PC-9 (cell line): ENCODE results near the gene SORCS2. TPM values are rescaled to one million over a fixed set of nuclear protein-coding genes. Genes with fewer than 3 reads are reported as not detected.

Experiments used
- BruUV-seq: library from RNA; stranded (reverse); fragments of 400-500 nt; replicated peaks from 2 replicates; lab custom pipeline; 2021; lab: Mats Ljungman, UMichigan
- CTCF ChIA-PET: fragments of 300-600 bp; sonication (Branson Sonifier 250); formaldehyde crosslinking; loops from one replicate; lab custom pipeline; 2022; ENCODE audit warnings: antibody characterized with exemption; lab: Charles Lee
- POLR2A ChIA-PET: fragments of 300-600 bp; sonication (Branson Sonifier 250); formaldehyde crosslinking; loops from one replicate; lab custom pipeline; 2022; ENCODE audit warnings: antibody characterized with exemption; ENCODE audit not compliant: unreplicated experiment; lab: Charles Lee
- DNase-seq, 2 experiments: peaks; one replicate each; pipeline versions ENCODE4 v3.0.0 to v3.0.0-alpha.2; 2015 to 2022; ENCODE audit warnings: mixed read lengths in 1 of 2
- H2AFZ ChIP-seq: fragments of 200-600 bp; sonication (generic); 2 replicates; pipeline ENCODE4 v1.8.1; 2017; ENCODE audit warnings: antibody characterized with exemption
- H3F3A ChIP-seq: fragments of 200-600 bp; sonication (generic); 2 replicates; pipeline ENCODE4 v1.8.1; 2017; ENCODE audit warnings: antibody characterized with exemption, mild to moderate bottlenecking, low read depth; ENCODE audit not compliant: insufficient read depth
- H3K27ac ChIP-seq: fragments of 200-600 bp; sonication (generic); 2 replicates; pipeline ENCODE4 v1.6.1; 2016; ENCODE audit warnings: mixed run types
- H3K27me3 ChIP-seq: fragments of 200-600 bp; sonication (generic); 2 replicates; pipeline ENCODE4 v1.6.1; 2016; ENCODE audit warnings: low read depth, mixed run types; ENCODE audit not compliant: insufficient read depth
- H3K36me3 ChIP-seq: fragments of 200-600 bp; sonication (generic); 2 replicates; pipeline ENCODE4 v1.6.1; 2016; ENCODE audit warnings: low read depth, mixed run types
- H3K4me1 ChIP-seq: fragments of 200-600 bp; sonication (generic); replicated peaks from 2 replicates; pipeline ENCODE4 v1.6.1; 2016; ENCODE audit warnings: mixed run types; ENCODE audit not compliant: insufficient read depth
- H3K4me2 ChIP-seq: fragments of 200-600 bp; sonication (generic); 2 replicates; pipeline ENCODE4 v1.6.1; 2017; ENCODE audit warnings: mixed run types
- H3K4me3 ChIP-seq: fragments of 200-600 bp; sonication (generic); 2 replicates; pipeline ENCODE4 v1.6.1; 2016; ENCODE audit warnings: mixed run types
- H3K79me2 ChIP-seq: fragments of 200-600 bp; sonication (generic); 2 replicates; pipeline ENCODE4 v1.6.1; 2017; ENCODE audit warnings: low read depth, mixed run types
- H3K9me2 ChIP-seq: fragments of 200-600 bp; sonication (generic); 2 replicates; pipeline ENCODE4 v1.8.1; 2017; ENCODE audit warnings: mild to moderate bottlenecking; ENCODE audit not compliant: insufficient read depth
- H3K9me3 ChIP-seq: fragments of 200-600 bp; sonication (generic); 2 replicates; pipeline ENCODE4 v1.8.1; 2016; ENCODE audit warnings: low read depth; ENCODE audit not compliant: insufficient read depth
- H4K20me1 ChIP-seq: fragments of 200-600 bp; sonication (generic); 2 replicates; pipeline ENCODE4 v1.8.1; 2017; ENCODE audit not compliant: insufficient read depth
- EZH2 ChIP-seq: fragments of 200-600 bp; sonication (generic); IDR thresholded peaks from 2 replicates; pipeline ENCODE4 v1.8.0; 2017; ENCODE audit warnings: antibody characterized with exemption, low read depth
- intact Hi-C: fragments of 100-400 bp; cut with micrococcal nuclease; formaldehyde crosslinking; loops from one replicate; pipeline ENCODE4 v1.10.0; 2022; ENCODE audit not compliant: unreplicated experiment
- total RNA-seq: library from RNA; stranded (reverse); gene quantifications from 2 replicates; pipeline ENCODE4 v1.2.3, GENCODE V29; 2021
- TF ChIP-seq, protein P1 (sequence below): fragments of 200-600 bp; sonication (generic); conservative IDR thresholded peaks from 2 replicates; pipeline ENCODE4 v1.6.1; 2017; ENCODE audit warnings: mixed run types, antibody characterized with exemption, mild to moderate bottlenecking, moderate library complexity

SORCS2 gene
- total RNA-seq, 1 experiment from 2014 or later: 25.8 TPM

DNA sequence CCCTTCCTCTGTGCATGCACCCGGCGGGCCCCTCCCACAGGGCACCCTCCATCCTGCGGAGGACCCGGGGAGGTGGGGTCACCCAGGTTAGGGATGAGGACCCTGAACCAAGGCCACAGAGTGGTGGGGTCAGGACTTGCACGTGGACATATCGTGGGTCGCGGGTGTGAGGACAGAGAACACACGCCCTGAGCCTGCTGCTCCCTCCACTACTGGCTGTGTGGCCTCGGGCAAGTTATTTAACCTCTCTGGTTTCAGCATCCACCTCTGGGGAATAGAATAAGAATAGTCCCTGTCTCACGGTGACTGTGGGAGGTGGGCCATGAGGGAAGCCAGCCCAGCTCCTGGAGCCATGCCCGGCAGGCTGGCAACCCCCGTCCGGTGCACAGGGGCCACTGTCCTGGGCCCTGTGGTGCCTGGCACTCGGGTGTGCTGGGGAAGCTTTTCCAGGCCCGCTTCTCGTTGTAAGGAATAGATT lies 237.3 kb downstream of the SORCS2 start:
- H2AFZ ChIP-seq: no peak overlapping the region
- intact Hi-C loops: loop anchor here (2.0 to 5.0 kb wide), 2 partner anchors 223 to 233 kb away; no protein-coding TSS in a partner anchor
- H3K9me2 ChIP-seq: no peaks in the 10 kb centered on the region
- no peak overlapping the region for H3K4me3 ChIP-seq
- BruUV-seq: no TSS peak
- TF ChIP-seq EZH2: no peak
- TF ChIP-seq, protein P1, sequence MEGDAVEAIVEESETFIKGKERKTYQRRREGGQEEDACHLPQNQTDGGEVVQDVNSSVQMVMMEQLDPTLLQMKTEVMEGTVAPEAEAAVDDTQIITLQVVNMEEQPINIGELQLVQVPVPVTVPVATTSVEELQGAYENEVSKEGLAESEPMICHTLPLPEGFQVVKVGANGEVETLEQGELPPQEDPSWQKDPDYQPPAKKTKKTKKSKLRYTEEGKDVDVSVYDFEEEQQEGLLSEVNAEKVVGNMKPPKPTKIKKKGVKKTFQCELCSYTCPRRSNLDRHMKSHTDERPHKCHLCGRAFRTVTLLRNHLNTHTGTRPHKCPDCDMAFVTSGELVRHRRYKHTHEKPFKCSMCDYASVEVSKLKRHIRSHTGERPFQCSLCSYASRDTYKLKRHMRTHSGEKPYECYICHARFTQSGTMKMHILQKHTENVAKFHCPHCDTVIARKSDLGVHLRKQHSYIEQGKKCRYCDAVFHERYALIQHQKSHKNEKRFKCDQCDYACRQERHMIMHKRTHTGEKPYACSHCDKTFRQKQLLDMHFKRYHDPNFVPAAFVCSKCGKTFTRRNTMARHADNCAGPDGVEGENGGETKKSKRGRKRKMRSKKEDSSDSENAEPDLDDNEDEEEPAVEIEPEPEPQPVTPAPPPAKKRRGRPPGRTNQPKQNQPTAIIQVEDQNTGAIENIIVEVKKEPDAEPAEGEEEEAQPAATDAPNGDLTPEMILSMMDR: no peak
- H3K36me3 ChIP-seq: no peaks in the 10 kb centered on the region
- H3K4me2 ChIP-seq: no peak overlapping the region
- no peaks in the 10 kb centered on the region for H3K27me3 ChIP-seq
- H3K4me1 ChIP-seq: peaks cover 21% of the 10 kb centered on the region
- H3K79me2 ChIP-seq: no peaks in the 10 kb centered on the region
- DNase-seq: no peak
- peaks cover 7% of the 10 kb centered on the region; the same call in 1 of the 2 replicates for H3F3A ChIP-seq
- ChIA-PET CTCF (no interaction called here), POLR2A (no interaction called here)
- H4K20me1 ChIP-seq: peaks cover 2% of the 10 kb centered on the region; the same call in 1 of the 2 replicates
- no peaks in the 10 kb centered on the region for H3K9me3 ChIP-seq
- no peak overlapping the region for H3K27ac ChIP-seq

DNA sequence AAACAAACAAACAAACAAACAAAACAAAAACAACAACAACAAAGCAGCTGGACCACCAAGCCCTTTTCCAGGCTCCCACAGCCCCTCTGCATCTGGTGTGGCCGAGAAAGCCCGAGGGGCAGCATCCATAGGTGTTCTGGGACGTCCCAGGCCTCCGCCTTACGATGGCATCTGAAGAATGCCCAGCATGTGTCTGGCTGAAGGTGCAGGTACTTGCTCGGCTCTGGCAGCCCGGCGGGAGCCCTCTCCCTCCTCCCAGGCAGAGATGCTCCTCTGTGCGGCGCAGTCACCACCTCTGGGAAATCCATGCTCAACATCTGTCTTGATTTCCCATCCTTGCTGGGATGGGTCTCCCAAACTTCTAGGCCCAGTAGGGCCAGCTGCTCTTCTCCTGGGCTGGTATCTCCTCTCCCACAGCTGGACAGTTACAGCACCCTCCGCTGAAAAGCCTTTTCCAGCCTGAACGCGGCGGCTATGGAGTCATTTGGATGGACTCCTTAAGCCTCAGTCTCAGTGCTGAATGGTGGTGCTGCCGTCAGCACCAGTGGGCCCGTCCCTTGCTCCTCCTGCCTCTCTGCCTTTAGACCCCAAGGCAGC lies 238.1 kb downstream of the SORCS2 start:
- Histone ChIP-seq H2AFZ (no peak overlapping the region), H3K9me2 (no peaks in the 10 kb centered on the region), H3K79me2 (no peaks in the 10 kb centered on the region), H3K9me3 (no peaks in the 10 kb centered on the region), H3K36me3 (no peaks in the 10 kb centered on the region), H3K4me2 (no peak overlapping the region), H3K4me1 (peaks cover 27% of the 10 kb centered on the region), H3K4me3 (no peak overlapping the region), H3F3A (peaks cover 7% of the 10 kb centered on the region; the same call in 1 of the 2 replicates), H3K27ac (no peak overlapping the region), H3K27me3 (no peaks in the 10 kb centered on the region), H4K20me1 (peaks cover 2% of the 10 kb centered on the region; the same call in 1 of the 2 replicates)
- TF ChIP-seq, protein P1: no peak
- no peak for TF ChIP-seq EZH2
- no TSS peak for BruUV-seq
- DNase-seq: peak; percentile 48 to 74
- ChIA-PET CTCF (no interaction called here), POLR2A (no interaction called here)
- intact Hi-C loops: loop anchor here (2.0 to 5.0 kb wide), 2 partner anchors 222 to 234 kb away; no protein-coding TSS in a partner anchor

DNA sequence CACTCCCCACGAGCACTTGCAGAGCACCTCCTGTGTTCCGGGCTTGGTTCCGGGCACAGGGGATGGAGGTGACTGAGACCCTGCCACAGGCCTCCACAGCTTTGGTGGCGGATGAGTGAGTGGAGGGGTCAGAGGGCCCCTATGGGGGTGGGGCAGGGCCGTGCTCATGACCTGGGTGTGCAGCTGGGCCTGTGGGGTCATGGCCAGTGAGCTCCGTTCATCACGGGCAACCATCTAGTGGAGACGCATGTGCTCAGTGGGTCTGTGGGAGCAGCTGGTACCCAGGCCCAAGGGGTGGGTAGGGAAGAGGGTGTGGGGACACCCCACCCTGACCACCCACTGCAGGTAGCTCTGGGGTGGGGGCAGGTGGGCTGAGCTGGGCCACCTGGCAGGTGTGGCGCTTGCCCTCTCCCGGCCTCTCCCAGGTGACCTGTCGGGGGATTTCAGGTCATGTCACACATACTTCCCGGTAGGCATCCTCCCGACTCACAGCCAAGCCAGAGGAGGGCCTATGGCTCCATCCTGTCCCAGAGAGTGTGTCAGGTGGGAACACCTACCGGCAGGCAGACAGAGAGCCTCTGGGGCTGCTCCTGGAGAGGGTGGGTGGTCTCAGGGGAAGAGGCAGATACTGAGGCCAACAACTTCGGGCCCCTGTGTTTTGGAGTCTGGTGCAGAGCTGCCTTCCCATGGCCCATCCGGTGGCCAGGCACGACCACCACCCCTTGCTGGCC lies 238.8 kb downstream of the SORCS2 start:
- no peak for TF ChIP-seq EZH2
- TF ChIP-seq, protein P1: no peak
- Histone ChIP-seq H3K27me3 (no peaks in the 10 kb centered on the region), H3K9me3 (no peaks in the 10 kb centered on the region), H3K9me2 (no peaks in the 10 kb centered on the region), H3K4me2 (no peak overlapping the region), H3K4me1 (peaks cover 27% of the 10 kb centered on the region), H3K36me3 (no peaks in the 10 kb centered on the region), H4K20me1 (peaks cover 2% of the 10 kb centered on the region; the same call in 1 of the 2 replicates), H3K79me2 (no peaks in the 10 kb centered on the region), H3K4me3 (no peak overlapping the region), H3K27ac (no peak overlapping the region), H2AFZ (no peak overlapping the region), H3F3A (peaks cover 7% of the 10 kb centered on the region; the same call in 1 of the 2 replicates)
- POLR2A ChIA-PET: no interaction called here
- intact Hi-C loops: loop anchor here (2.0 to 5.0 kb wide), 2 partner anchors 221 to 234 kb away; no protein-coding TSS in a partner anchor
- CTCF ChIA-PET: no interaction called here
- DNase-seq: no peak
- no TSS peak for BruUV-seq
